Measurements from ENCODE around the gene PCNX1. TPM values are rescaled to one million over a fixed set of nuclear protein-coding genes. Genes with fewer than 3 reads are reported as not detected.
"Not testable (repeated sequence)": the region's sequence is repeated elsewhere in the genome, so short reads cannot be mapped to it uniquely, and the experiment has no call there.

The PCNX1 gene
- total RNA-seq, 4 donors from 2014 or later: 41.8 to 83.1 (median 50.5) TPM

DNA sequence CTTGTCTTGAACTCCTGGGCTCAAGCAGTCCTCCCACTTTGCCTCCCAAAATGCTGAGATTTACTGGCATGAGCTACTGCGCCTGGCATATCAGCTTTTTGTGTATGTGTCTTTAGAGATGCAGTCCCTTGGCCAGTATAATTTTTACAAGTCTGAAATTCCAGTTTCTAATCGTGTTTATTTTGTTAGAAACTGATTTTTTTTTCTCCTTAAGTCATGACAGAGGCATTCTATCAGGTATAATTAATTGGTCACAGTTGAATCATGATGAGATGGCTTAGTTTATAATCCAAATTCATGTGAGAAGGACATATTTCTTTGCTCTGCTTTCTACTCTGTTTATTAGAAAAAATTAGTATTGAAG lies 98.9 kb downstream of the PCNX1 start:
- no peak for DNase-seq (ENCODE audit: low spot score in 2 of 2)
- H3K4me1 ChIP-seq: no peaks in the 10 kb centered on the region
- no peak overlapping the region for H3K4me3 ChIP-seq
- peaks cover 0 to 14% (median 0%) of the 10 kb centered on the region in 3 donors for H3K36me3 ChIP-seq
- WGBS, 2 donors: 75 to 76% methylated on average over 2 of the region's 2 CpGs
- TF ChIP-seq POLR2A (IDR thresholded peaks at IDR 0.05): no peak
- no peak for TF ChIP-seq EP300 (IDR thresholded peaks at IDR 0.05)
- TF ChIP-seq, protein P1, sequence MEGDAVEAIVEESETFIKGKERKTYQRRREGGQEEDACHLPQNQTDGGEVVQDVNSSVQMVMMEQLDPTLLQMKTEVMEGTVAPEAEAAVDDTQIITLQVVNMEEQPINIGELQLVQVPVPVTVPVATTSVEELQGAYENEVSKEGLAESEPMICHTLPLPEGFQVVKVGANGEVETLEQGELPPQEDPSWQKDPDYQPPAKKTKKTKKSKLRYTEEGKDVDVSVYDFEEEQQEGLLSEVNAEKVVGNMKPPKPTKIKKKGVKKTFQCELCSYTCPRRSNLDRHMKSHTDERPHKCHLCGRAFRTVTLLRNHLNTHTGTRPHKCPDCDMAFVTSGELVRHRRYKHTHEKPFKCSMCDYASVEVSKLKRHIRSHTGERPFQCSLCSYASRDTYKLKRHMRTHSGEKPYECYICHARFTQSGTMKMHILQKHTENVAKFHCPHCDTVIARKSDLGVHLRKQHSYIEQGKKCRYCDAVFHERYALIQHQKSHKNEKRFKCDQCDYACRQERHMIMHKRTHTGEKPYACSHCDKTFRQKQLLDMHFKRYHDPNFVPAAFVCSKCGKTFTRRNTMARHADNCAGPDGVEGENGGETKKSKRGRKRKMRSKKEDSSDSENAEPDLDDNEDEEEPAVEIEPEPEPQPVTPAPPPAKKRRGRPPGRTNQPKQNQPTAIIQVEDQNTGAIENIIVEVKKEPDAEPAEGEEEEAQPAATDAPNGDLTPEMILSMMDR (IDR thresholded peaks at IDR 0.05): no peak
- no peaks in the 10 kb centered on the region for H3K27me3 ChIP-seq
- H3K9me3 ChIP-seq: no peaks in the 10 kb centered on the region
- H3K27ac ChIP-seq: no peak overlapping the region

GRCh38 chr14:71011479-71011878 lies 104.2 kb downstream of the PCNX1 start:
- no peak for DNase-seq (ENCODE audit: low spot score in 2 of 2)
- Histone ChIP-seq H3K9me3 (no peaks in the 10 kb centered on the region), H3K27me3 (no peaks in the 10 kb centered on the region), H3K27ac (no peak overlapping the region), H3K4me1 (no peaks in the 10 kb centered on the region), H3K36me3 (peaks cover 0 to 27% (median 0%) of the 10 kb centered on the region in 3 donors), H3K4me3 (no peak overlapping the region)
- TF ChIP-seq, protein P1 (IDR thresholded peaks at IDR 0.05): no peak
- TF ChIP-seq POLR2A (IDR thresholded peaks at IDR 0.05) (no peak), EP300 (IDR thresholded peaks at IDR 0.05) (no peak)
- WGBS, 2 donors: 91 to 95% methylated on average over 1 of the region's 1 CpG

- no peaks in the 10 kb centered on the region for H3K4me1 ChIP-seq
- H3K4me3 ChIP-seq: no peak overlapping the region
- H3K36me3 ChIP-seq: peaks cover 0 to 31% (median 0%) of the 10 kb centered on the region in 3 donors
- no peaks in the 10 kb centered on the region for H3K9me3 ChIP-seq
- 86 to 91% methylated on average over 4 of the region's 4 CpGs for WGBS, 2 donors
- H3K27ac ChIP-seq: no peak overlapping the region
- TF ChIP-seq EP300 (IDR thresholded peaks at IDR 0.05): no peak
- TF ChIP-seq, protein P1 (IDR thresholded peaks at IDR 0.05): no peak
- no peak for TF ChIP-seq POLR2A (IDR thresholded peaks at IDR 0.05)
- DNase-seq (ENCODE audit: low spot score in 2 of 2): no peak
- no peaks in the 10 kb centered on the region for H3K27me3 ChIP-seq
Measured at GRCh38 chr14:71012888-71013287, 105.6 kb downstream of the PCNX1 start.

GRCh38 chr14:71013551-71014192 lies 106.4 kb downstream of the PCNX1 start:
- Histone ChIP-seq H3K27ac (no peak overlapping the region), H3K9me3 (no peaks in the 10 kb centered on the region), H3K4me3 (no peak overlapping the region), H3K27me3 (no peaks in the 10 kb centered on the region), H3K36me3 (peaks cover 0 to 32% (median 0%) of the 10 kb centered on the region in 3 donors), H3K4me1 (no peaks in the 10 kb centered on the region)
- no peak for DNase-seq (ENCODE audit: low spot score in 2 of 2)
- TF ChIP-seq POLR2A (IDR thresholded peaks at IDR 0.05) (no peak), EP300 (IDR thresholded peaks at IDR 0.05) (no peak)
- TF ChIP-seq, protein P1 (IDR thresholded peaks at IDR 0.05): no peak
- 45 to 88% methylated on average over 1 of the region's 1 CpG for WGBS, 2 donors

DNA sequence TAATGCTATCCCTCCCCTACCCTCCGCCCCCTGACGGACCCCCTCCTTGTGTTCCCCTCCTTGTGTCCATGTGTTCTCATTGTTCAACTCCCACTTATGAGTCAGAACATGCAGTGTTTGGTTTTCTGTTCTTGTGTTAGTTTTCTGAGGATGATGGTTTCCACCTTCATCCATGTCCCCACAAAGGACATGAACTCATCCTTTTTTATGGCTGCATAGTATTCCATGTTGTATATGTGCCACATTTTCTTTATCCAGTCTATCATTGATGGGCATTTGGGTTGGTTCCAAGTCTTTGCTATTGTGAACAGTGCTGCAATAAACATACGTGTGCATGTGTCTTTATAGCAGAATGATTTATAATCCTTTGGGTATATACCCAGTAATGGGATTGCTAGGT lies 112.7 kb downstream of the PCNX1 start:
- not testable (repeated sequence) for H3K27ac ChIP-seq; H3K4me1 ChIP-seq; H3K27me3 ChIP-seq; H3K9me3 ChIP-seq; DNase-seq (ENCODE audit: low spot score in 2 of 2); H3K4me3 ChIP-seq
- H3K36me3 ChIP-seq: peaks cover 0 to 60% (median 0%) of the 10 kb centered on the region in 3 donors
- WGBS, 2 donors: 96 to 98% methylated on average over 3 of the region's 3 CpGs

Measured in tibial nerve (tissue), 4 donors.